Measurements from ENCODE around the gene OBI1. TPM values are rescaled to one million over a fixed set of nuclear protein-coding genes. Genes with fewer than 3 reads are reported as not detected.

Gene OBI1
- total and polyA plus RNA-seq, 2 donors (not counting 3 experiments of a cell fraction or from before 2014, with no cell fraction given), result 5.0 to 16.1 TPM

DNA sequence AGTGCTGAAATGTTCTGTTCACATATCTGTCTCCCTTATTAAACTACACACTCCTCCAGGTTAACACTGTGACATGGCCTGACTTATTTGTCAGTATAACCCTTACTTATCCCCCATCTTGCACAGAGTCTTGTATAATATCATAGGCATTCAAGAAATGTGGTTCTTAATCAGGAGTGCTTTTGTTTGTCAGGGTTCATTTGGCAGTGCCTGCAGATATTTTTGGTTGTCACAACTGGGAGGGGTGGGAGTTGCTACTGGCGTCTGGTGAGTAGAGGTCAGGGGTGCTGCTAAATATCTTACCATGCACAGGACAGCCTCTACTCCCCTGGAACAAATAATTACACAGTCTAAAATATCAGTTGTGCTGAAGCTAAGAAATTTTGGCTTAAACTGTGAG lies 20.4 kb upstream of the OBI1 start:
- ChIA-PET CTCF (interaction anchor here (1.6 kb wide), 1 partner anchor 9 kb away, joined by 3 read pairs; no protein-coding TSS in a partner anchor), POLR2A (no interaction called here)
- no peak overlapping the region for H3K4me2 ChIP-seq (ENCODE audit: insufficient read depth, low read length)
- no peaks in the 10 kb centered on the region for H3K4me1 ChIP-seq (ENCODE audit: control insufficient read depth, extremely low read depth, insufficient read depth, low read length)
- intact Hi-C loops (cut with micrococcal nuclease) (no loop called here), dilution Hi-C loops (cut with MboI; ENCODE audit: extremely low pct_ligation_motif_present, low sequenced_read_pairs) (no loop called here)
- TF ChIP-seq POLR2A (IDR thresholded peaks at IDR 0.05; ENCODE audit: low read depth, low read length), result no peak
- TF ChIP-seq, protein P1, sequence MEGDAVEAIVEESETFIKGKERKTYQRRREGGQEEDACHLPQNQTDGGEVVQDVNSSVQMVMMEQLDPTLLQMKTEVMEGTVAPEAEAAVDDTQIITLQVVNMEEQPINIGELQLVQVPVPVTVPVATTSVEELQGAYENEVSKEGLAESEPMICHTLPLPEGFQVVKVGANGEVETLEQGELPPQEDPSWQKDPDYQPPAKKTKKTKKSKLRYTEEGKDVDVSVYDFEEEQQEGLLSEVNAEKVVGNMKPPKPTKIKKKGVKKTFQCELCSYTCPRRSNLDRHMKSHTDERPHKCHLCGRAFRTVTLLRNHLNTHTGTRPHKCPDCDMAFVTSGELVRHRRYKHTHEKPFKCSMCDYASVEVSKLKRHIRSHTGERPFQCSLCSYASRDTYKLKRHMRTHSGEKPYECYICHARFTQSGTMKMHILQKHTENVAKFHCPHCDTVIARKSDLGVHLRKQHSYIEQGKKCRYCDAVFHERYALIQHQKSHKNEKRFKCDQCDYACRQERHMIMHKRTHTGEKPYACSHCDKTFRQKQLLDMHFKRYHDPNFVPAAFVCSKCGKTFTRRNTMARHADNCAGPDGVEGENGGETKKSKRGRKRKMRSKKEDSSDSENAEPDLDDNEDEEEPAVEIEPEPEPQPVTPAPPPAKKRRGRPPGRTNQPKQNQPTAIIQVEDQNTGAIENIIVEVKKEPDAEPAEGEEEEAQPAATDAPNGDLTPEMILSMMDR (IDR thresholded peaks at IDR 0.05; ENCODE audit: extremely low read depth in 1 of 2, insufficient read depth in 1 of 2, low read depth in 1 of 2, low read length in 2 of 2), result no peak
- TF ChIP-seq POLR2AphosphoS5 (IDR thresholded peaks at IDR 0.05; ENCODE audit: insufficient read depth, low read depth, low read length), result no peak
- no peak for TF ChIP-seq JUN (IDR thresholded peaks at IDR 0.05; ENCODE audit: borderline replicate concordance, insufficient read depth, insufficient read length, low read depth)
- TF ChIP-seq GATA2 (IDR thresholded peaks at IDR 0.05; ENCODE audit: insufficient read depth, insufficient read length, low read depth, low read length), result no peak
- TF ChIP-seq EZH2 (IDR thresholded peaks at IDR 0.05; ENCODE audit: borderline replicate concordance, low read depth, low read length, severe bottlenecking), result no peak
- TF ChIP-seq, protein P2, sequence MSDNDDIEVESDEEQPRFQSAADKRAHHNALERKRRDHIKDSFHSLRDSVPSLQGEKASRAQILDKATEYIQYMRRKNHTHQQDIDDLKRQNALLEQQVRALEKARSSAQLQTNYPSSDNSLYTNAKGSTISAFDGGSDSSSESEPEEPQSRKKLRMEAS (IDR thresholded peaks at IDR 0.05; ENCODE audit: insufficient read depth, insufficient read length), result no peak
- no peak for TF ChIP-seq FOS (IDR thresholded peaks at IDR 0.05; ENCODE audit: borderline replicate concordance, insufficient read depth, low read length)
- TF ChIP-seq MYC (IDR thresholded peaks at IDR 0.05; ENCODE audit: low read depth, low read length), result no peak
- H2AFZ ChIP-seq (ENCODE audit: low read depth, low read length), result no peak overlapping the region
- BruUV-seq (replicated peaks), result no TSS peak
- H4K20me1 ChIP-seq (replicated peaks; ENCODE audit: control insufficient read depth, extremely low read depth, insufficient read depth, low read length), result no peaks in the 10 kb centered on the region
- no peaks in the 10 kb centered on the region for H3K36me3 ChIP-seq (ENCODE audit: control insufficient read depth in 2 of 2, extremely low read depth in 1 of 2, insufficient read depth in 2 of 2, low read length in 2 of 2)
- H3K9me1 ChIP-seq (replicated peaks; ENCODE audit: control insufficient read depth, extremely low read depth, insufficient read depth, low read length), result no peaks in the 10 kb centered on the region
- DNase-seq (ENCODE audit: low read depth, low spot score), result no peak
- H3K79me2 ChIP-seq (ENCODE audit: control insufficient read depth, insufficient read depth, low read length), result no peaks in the 10 kb centered on the region
- H3K9ac ChIP-seq (replicated peaks; ENCODE audit: extremely low read depth, insufficient read depth, low read length), result no peak overlapping the region
- H3K4me3 ChIP-seq (replicated peaks in 1 of 3; ENCODE audit: insufficient read depth in 1 of 3, low read depth in 1 of 3, low read length in 3 of 3), result no peak overlapping the region
- H3K27me3 ChIP-seq (ENCODE audit: control insufficient read depth in 2 of 2, insufficient read depth in 2 of 2, low read length in 2 of 2), result peaks cover 0 to 11% of the 10 kb centered on the region in 2 experiments
- H3K27ac ChIP-seq (ENCODE audit: insufficient read depth, low read depth, low read length), result no peak overlapping the region
- no peak for FAIRE-seq
- H3K9me3 ChIP-seq (replicated peaks; ENCODE audit: control insufficient read depth, insufficient read depth, low read length), result no peaks in the 10 kb centered on the region
